Measurements from ENCODE around the gene RUVBL1.

RUVBL1 gene

DNA sequence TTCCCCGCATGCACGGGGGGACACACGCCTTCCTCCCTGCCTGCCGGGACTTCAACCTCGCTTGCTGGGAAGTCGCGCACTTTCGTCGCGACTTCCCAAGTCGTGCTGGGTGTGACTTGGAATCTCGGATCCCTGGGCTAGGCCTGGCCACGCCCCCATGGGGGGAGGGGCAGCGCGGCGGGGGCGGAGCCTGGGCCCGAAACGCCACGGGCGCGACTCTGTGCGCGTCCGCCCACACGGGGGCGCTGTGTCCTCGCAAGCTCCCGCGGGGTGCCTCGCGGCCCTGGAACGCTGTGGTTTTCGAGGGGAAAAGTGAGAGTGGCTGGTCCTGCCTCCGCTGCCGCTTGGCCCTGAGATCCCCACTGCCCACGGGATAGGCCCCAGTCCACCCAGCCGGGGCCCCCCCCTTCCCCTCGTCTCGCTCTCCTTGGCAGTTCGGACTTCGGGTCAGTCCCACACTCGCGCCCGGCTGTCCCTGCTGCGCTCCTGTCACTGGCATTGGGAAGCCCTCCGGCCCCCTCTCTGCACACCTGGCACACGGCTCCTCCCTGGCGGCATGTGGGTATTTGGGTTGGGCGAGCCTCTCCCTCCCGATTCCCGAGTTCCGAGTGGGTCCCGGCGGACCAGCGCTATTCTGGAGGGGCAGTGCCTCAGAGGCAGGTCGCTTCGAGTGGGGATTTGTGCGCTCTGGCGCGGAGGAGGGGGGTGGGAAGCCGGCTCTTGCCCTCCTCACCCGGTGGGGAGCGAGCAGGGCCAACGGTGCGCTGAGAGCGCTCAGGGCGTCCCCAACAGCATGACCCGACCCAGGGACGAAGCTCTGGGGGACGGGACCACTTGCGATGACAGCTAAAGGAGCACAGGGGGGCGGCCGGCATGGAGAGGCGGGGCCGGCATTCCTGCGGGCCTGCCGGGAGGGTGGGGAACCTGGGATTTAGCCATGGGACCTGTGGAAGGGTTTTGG, 47.8 kb downstream of the RUVBL1 start:
- no peak; the same call in 1 of the 2 replicates for TF ChIP-seq CTCF (IDR thresholded peaks at IDR 0.05)

DNA sequence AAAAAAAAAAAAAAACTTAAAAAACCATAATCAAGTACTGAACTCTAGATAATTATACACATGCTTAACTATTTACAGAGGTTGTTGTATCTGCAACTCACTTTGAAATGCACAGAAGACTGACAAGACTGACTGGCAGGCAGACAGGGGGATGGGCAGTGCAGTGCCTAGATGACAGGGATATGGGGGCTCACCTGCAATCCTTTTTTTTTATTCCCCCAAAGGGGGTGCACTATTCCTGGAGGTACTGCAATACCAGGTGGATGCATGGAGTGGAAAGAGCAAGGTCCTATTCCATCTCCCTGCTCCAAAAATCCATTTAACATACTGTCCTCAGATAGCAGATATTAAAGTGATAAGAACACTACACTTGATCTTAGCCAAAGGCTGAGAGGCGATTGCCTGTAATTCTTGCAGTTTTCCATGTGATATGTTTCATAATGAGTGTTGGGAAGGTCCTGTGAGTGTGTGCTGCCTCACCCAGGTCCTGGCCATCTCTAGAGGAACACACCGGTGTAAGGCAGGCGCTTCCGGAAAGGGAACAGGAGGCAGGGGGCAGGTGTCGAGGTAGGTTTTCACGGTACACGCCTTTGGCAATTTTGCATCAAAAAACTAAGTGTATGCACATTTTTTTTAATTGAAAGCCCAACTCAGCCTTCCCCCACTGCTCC, 48.6 kb downstream of the RUVBL1 start:
- no peak for TF ChIP-seq CTCF (IDR thresholded peaks at IDR 0.05)

GRCh38 chr3:128073807-128074206, 49.8 kb downstream of the RUVBL1 start:
- TF ChIP-seq CTCF (IDR thresholded peaks at IDR 0.05): no peak

GRCh38 chr3:128073185-128073725, 50.4 kb downstream of the RUVBL1 start:
- no peak for TF ChIP-seq CTCF (IDR thresholded peaks at IDR 0.05)

DNA sequence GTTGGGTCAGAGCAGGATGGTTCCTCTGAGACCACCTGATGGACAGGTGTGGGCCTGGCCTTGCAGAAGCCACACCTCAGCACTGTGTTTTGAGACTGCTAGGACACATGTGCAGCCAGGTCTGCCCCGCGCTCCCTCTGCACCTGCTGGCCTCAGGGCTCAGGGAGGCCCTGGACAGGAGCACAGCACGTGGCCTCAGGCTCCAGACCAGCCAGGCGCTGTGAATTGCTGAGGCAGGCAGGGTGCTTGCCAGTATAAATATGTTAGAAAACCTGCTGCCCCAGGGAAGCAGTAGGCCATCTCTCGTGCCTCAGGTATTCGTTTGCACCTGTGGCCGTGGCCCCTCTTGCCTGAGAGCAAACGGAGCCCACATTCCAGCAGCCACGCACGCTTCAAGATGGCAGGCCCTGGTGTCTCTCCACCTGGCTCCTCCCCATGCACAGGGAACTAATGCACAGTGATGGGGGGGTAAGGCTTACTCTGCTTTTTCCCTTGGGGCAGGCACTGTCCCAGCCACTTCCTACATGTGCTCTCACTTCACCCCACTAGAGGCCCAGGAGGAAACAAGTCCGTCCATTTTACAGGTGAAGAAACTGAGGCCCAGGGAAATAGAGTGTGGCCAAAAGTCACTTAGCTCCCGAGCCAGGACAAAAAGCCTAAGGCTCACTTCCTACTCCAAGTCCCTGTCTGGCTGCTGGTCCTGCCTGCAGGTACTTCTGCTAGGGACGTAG, 51.0 kb downstream of the RUVBL1 start:
- no peak for TF ChIP-seq CTCF (IDR thresholded peaks at IDR 0.05)

GRCh38 chr3:128071771-128072453, 51.7 kb downstream of the RUVBL1 start:
- TF ChIP-seq CTCF (IDR thresholded peaks at IDR 0.05): no peak
